Gastrocnemius medialis (tissue), 4 donors: ENCODE measurements around the gene ZNF766. TPM values are rescaled to one million over a fixed set of nuclear protein-coding genes. Genes with fewer than 3 reads are reported as not detected.
A peak's percentile ranks its signal among the peaks of the same experiment; 100 is the strongest.

ENCODE experiments used
- ATAC-seq, 2 donors: fragments of 150-250 bp; one replicate each; pipeline ENCODE4 v1.9.1; 2016
- DNase-seq, 2 donors: peaks; one replicate each; pipeline ENCODE4 v3.0.0-alpha.2; 2019
- H3K27ac ChIP-seq, 4 donors: fragments of 200-600 bp; sonication (generic); 1 replicate in 1 of 4; 2 replicates in 3 of 4; pipeline ENCODE4 v1.5.1; 2016 to 2018; ENCODE audit warnings: mild to moderate bottlenecking in 2 of 4, moderate library complexity in 1 of 4
- H3K27me3 ChIP-seq, 3 donors: fragments of 200-600 bp; sonication (generic) in 2 of 3; 1 replicate in 1 of 3; 2 replicates in 2 of 3; pipeline versions ENCODE4 v1.5.1 to v1.6.0; 2016 to 2019; ENCODE audit warnings: mild to moderate bottlenecking in 1 of 3, moderate library complexity in 1 of 3
- H3K36me3 ChIP-seq, 2 donors: fragments of 200-600 bp; sonication (generic) in 1 of 2; one replicate each; pipeline ENCODE4 v1.5.1; 2017 to 2018
- H3K4me1 ChIP-seq, 2 donors: fragments of 200-600 bp; sonication (generic) in 1 of 2; one replicate each; pipeline ENCODE4 v1.5.1; 2016 to 2017; ENCODE audit warnings: mild to moderate bottlenecking in 2 of 2
- H3K4me3 ChIP-seq, 4 donors: fragments of 200-600 bp; sonication (generic) in 3 of 4; 1 replicate in 1 of 4; 2 replicates in 3 of 4; pipeline ENCODE4 v1.5.1; 2016 to 2019; ENCODE audit warnings: mild to moderate bottlenecking in 2 of 4
- H3K9me3 ChIP-seq, 3 donors: fragments of 200-600 bp; sonication (generic) in 2 of 3; 1 replicate in 1 of 3; 2 replicates in 2 of 3; pipeline ENCODE4 v1.5.1; 2016 to 2019
- CTCF ChIP-seq, 5 experiments: fragments of 450-650 bp in 3 of 5; fragments of 200-600 bp in 2 of 5; sonication (generic) in 2 of 5; IDR thresholded peaks in 4 of 5; conservative IDR thresholded peaks in 1 of 5; 1 replicate in 4 of 5; 2 replicates in 1 of 5; pipeline ENCODE4 v1.5.1; 2016 to 2019; ENCODE audit warnings: antibody characterized with exemption in 5 of 5, mild to moderate bottlenecking in 3 of 5, moderate library complexity in 3 of 5
- POLR2A ChIP-seq, 2 donors: fragments of 450-650 bp; IDR thresholded peaks; one replicate each; pipeline ENCODE4 v1.6.1; 2017; ENCODE audit warnings: antibody characterized with exemption in 2 of 2, mild to moderate bottlenecking in 2 of 2, moderate library complexity in 2 of 2
- in situ Hi-C, 4 donors: fragments of 200-750 bp; cut with MboI; loops; one replicate each; pipeline versions ENCODE4 v1.15.0 to v1.8.0; 2017; ENCODE audit warnings: low sequenced_read_pairs in 4 of 4
- intact Hi-C: fragments of 100-400 bp; cut with DNase I; formaldehyde crosslinking; loops from one replicate; pipeline ENCODE4 v1.15.1; 2023; ENCODE audit warnings: low total_unique reads
- total RNA-seq, 4 donors: library from RNA; depleted of rRNA; stranded (reverse); fragments of >200 nt; gene quantifications; one replicate each; pipeline versions ENCODE4 v1.1.0 to v1.2.3, GENCODE V29; 2016

ZNF766 gene
- total RNA-seq, 4 donors from 2014 or later = 6.6 to 11.6 (median 7.7) TPM

GRCh38 chr19:52224211-52224610 lies 45.2 kb upstream of the ZNF766 start:
- DNase-seq (no peak), ATAC-seq (no peak)
- H3K27ac ChIP-seq = no peak overlapping the region
- H3K4me1 ChIP-seq = no peaks in the 10 kb centered on the region
- no peaks in the 10 kb centered on the region for H3K9me3 ChIP-seq
- intact Hi-C loops (no loop called here), in situ Hi-C loops (no loop called here)
- H3K27me3 ChIP-seq = no peaks in the 10 kb centered on the region
- H3K4me3 ChIP-seq = no peak overlapping the region
- TF ChIP-seq POLR2A (IDR thresholded peaks at IDR 0.05) (no peak), CTCF (IDR thresholded peaks at IDR 0.05 in 4 of 5, conservative IDR thresholded peaks at IDR 0.05 in 1 of 5) (no peak)
- H3K36me3 ChIP-seq = peaks cover 3 to 90% of the 10 kb centered on the region in 2 donors

GRCh38 chr19:52226652-52227051 lies 42.7 kb upstream of the ZNF766 start:
- in situ Hi-C loops = no loop called here
- H3K36me3 ChIP-seq = peaks cover 3 to 66% of the 10 kb centered on the region in 2 donors

GRCh38 chr19:52227196-52227940 lies 42.0 kb upstream of the ZNF766 start:
- H3K36me3 ChIP-seq = peaks cover 3 to 58% of the 10 kb centered on the region in 2 donors
- no peak overlapping the region for H3K4me3 ChIP-seq
- H3K27ac ChIP-seq = peak overlapping the region in 1 of 4 donors; percentile 27
- no peaks in the 10 kb centered on the region for H3K27me3 ChIP-seq
- intact Hi-C loops = no loop called here
- H3K9me3 ChIP-seq = no peaks in the 10 kb centered on the region
- TF ChIP-seq CTCF (IDR thresholded peaks at IDR 0.05 in 4 of 5, conservative IDR thresholded peaks at IDR 0.05 in 1 of 5) (no peak), POLR2A (IDR thresholded peaks at IDR 0.05) (no peak)
- in situ Hi-C loops = no loop called here
- no peaks in the 10 kb centered on the region for H3K4me1 ChIP-seq
- ATAC-seq = peak in 1 of 2 donors; percentile 42
- no peak for DNase-seq

More at GRCh38 chr19:52226652-52227051, 42.7 kb upstream of the ZNF766 start:
- TF ChIP-seq CTCF (IDR thresholded peaks at IDR 0.05 in 4 of 5, conservative IDR thresholded peaks at IDR 0.05 in 1 of 5) = no peak
- TF ChIP-seq POLR2A (IDR thresholded peaks at IDR 0.05) = no peak
- Histone ChIP-seq H3K27ac (peak overlapping the region in 1 of 4 donors; percentile 27), H3K4me1 (no peaks in the 10 kb centered on the region), H3K4me3 (no peak overlapping the region), H3K9me3 (no peaks in the 10 kb centered on the region), H3K27me3 (no peaks in the 10 kb centered on the region)
- DNase-seq (no peak), ATAC-seq (no peak)
- intact Hi-C loops = no loop called here

- no peak for ATAC-seq
- no peaks in the 10 kb centered on the region for H3K4me1 ChIP-seq
- intact Hi-C loops (no loop called here), in situ Hi-C loops (no loop called here)
- H3K27ac ChIP-seq = no peak overlapping the region
- no peak for TF ChIP-seq CTCF (IDR thresholded peaks at IDR 0.05 in 4 of 5, conservative IDR thresholded peaks at IDR 0.05 in 1 of 5)
- no peak for TF ChIP-seq POLR2A (IDR thresholded peaks at IDR 0.05)
- no peaks in the 10 kb centered on the region for H3K9me3 ChIP-seq
- no peak for DNase-seq
- H3K4me3 ChIP-seq = no peak overlapping the region
- no peaks in the 10 kb centered on the region for H3K27me3 ChIP-seq
- H3K36me3 ChIP-seq = peaks cover 0 to 52% of the 10 kb centered on the region in 2 donors
Observed at GRCh38 chr19:52227980-52228379, 41.4 kb upstream of the ZNF766 start.
